Activated T-cell treated with anti-CD3 and anti-CD28 coated beads for 4 hours (primary cell): ENCODE results near the gene BAZ2B.

Experiments used
- DNase-seq: peaks from one replicate; pipeline ENCODE4 v3.0.0-alpha.2; 2020

BAZ2B gene

GRCh38 chr2:159521272-159521671, 95.1 kb downstream of the BAZ2B start:
- no peak for DNase-seq

DNA sequence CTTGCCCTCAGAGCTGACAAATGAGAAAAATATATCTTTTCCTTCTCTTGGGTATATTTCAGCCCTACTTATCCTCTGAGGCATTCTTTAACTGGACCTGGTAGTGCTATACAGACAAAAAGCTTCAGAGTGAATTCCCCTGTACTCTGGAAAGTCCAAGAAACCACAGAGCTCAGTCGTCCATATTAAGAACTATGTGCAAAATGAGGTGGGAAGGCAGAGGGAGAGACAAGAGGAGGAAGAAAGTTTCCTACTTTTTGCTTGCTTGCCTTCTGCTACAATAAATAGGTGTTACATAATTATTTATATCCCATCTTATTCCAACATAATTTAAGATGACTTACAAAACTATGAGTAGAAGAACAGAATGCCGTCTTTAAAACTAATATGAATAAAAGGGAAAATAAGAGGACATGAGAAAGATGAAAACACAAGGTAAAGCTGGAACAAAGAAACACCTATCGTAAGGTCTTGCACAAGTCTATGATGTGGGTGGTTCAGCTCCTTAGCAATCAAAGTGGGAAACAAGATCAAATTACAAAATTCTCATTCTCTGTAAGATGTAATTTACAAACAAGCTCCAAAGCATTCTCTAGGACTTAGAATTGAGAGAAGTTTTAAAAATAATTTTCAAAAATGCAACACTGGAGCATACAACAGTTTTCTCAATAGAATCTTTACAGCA, 97.9 kb downstream of the BAZ2B start:
- DNase-seq, result no peak

DNA sequence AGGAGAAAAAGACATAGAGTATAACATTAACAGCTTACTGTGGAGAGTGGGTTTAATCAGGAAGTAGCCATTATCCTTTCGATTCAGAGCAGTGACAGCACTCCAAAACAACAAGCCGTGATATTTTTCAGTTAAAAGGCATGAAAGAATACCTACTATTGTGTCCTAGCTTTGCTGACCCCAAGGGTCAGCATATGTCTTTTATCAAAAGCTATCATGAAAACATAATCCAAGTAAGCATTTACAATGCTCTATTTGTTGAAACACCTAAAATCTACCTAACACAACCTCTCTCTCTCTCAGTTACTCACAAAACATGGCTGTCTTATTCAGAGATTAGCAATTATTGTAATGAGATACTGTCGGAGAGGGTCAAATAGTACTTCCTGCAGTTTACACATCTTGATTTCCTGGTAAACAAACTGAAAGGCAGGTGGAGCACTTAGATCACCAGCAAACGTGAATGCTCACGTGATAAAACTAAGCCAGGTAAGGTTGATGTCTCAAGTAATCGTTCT, 100.0 kb downstream of the BAZ2B start:
- no peak for DNase-seq

GRCh38 chr2:159515441-159515840, 100.9 kb downstream of the BAZ2B start:
- no peak for DNase-seq

DNA sequence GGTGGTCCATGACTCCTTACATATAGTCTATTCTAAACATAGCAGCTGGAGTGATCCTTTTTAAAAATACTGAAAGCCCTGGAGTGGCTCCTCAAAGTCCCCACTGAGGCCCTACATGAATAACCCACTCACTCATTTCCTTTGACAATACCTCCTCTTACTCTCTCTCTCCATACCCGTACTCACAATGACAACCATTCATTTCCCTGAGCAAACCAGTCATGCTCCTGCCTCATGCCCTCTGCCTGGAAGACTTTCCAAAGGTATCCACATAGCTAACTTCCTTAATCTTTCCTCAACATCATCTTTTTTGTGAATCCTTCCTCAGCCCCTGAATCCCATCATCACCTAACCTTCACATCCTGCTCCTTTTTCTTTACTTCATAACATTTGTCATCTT, 102.6 kb downstream of the BAZ2B start:
- no peak for DNase-seq

- no peak for DNase-seq
Observed at GRCh38 chr2:159508140-159508539, 108.2 kb downstream of the BAZ2B start.

- no peak for DNase-seq
Observed at GRCh38 chr2:159506764-159507440, 109.4 kb downstream of the BAZ2B start.

DNA sequence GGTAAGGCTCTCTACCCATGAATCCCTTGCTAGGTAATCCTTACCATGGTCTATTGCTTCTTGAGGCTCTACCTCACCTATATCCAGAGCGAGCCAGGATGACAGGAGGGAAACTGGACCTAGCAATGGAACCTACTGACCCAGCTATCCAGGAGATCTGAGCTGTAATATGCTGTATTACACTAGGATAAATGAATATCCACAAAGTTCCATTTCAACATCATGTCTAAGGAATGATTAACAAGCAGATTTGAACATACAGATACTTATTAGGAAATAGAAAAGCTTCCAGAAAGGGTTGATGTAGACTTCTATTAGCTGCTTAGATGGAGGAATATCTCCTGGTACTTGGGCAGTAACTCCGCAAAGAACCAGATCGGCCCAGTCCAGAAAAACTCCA, 110.1 kb downstream of the BAZ2B start:
- DNase-seq, result no peak

DNA sequence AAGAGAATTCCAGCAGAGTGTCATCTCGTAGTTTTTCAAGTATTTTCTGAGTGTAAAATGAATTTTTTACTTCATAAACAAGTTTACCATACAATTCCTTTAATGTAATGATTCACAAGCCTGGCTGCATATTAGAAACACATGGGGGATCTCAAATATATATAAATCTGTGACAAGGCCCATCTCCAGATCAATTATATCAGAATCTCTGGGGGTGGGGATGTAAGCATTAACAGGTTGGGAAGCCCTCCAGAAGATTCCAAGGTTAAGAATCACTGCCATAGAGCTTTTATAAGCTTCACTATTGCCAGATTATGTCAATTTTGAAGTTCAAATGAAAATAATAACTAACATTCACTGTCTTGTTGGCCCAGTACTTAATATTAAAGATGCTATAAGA, 111.2 kb downstream of the BAZ2B start:
- DNase-seq, result no peak

- no peak for DNase-seq
Observed at GRCh38 chr2:159501743-159502142, 114.6 kb downstream of the BAZ2B start.

- no peak for DNase-seq
Observed at GRCh38 chr2:159497847-159498246, 118.5 kb downstream of the BAZ2B start.

DNA sequence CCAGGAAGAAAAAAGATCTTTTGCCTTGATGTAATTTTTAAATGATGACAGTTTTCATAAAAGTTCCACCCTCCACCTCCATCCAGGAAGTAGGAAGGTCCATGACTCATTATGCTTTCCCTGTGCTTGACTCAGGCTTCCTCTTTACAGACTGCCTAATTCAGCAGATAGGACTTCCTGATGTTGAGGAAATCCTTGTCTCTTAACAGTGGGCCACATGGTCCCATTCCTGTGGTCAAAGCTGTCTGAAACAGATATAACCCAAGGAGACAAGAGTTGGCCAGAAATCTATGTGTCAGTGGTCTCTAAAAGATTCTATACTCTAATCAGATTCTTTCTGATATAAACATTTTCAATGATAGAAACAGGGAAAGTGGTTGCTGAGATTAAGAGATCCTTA, 119.1 kb downstream of the BAZ2B start:
- no peak for DNase-seq

GRCh38 chr2:159489476-159489875, 126.9 kb downstream of the BAZ2B start:
- DNase-seq, result no peak

DNA sequence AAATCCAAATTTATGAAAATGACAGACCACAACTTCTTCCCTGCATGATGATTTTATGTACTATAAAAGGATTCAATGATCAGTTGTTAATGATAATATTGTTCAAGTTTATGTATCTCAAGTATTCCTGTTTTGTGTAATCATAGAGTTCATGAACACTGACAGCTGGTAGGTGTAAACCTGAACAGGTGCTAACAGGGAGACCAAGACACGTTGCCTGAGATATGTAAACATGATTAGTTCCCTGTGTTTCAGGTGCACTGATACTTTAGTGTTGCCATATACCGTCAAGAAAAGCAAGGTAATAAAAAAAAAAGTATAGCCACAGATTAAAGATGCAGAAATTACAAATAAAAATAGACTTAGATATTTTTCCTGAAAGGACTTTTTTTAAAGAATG, 131.8 kb downstream of the BAZ2B start:
- no peak for DNase-seq

DNA sequence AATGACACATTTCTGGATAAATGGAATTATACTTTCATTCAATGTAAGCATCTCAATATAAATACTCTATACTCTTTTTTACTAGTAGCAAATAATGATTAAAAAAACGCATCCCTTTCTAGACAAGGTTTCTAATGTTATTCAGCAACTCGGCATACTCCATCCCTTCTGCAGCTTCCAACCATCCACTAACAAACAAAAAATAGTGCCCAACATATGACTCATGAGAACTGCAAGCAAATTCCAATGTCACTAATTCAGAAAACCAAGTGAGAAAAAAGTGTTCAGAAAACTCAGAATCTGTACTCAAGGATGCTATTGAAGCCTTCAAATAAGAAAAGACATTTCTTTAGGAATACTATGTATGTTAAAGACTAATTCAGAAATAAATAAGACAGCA, 140.0 kb downstream of the BAZ2B start:
- DNase-seq, result no peak

GRCh38 chr2:159475793-159476192, 140.6 kb downstream of the BAZ2B start:
- DNase-seq, result no peak

DNA sequence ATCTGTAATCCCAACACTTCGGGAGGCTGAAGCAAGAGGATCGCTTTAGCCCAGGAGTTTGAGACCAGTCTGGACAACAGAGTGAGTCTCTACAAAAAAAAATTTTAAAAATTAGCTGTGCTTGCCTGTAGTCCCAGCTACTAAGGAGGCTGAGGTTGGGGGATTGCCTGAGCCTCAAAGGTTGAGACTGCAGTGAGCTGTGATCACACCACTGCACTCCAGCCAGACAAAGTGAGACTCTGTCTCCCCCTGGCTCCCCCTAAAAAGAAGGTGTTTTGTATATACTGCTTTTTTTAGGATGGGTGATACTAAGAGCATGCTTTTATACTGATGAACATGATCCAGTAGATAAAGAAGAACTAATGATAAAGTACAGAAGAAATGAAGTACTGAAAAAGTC, 145.0 kb downstream of the BAZ2B start:
- DNase-seq, result no peak

DNA sequence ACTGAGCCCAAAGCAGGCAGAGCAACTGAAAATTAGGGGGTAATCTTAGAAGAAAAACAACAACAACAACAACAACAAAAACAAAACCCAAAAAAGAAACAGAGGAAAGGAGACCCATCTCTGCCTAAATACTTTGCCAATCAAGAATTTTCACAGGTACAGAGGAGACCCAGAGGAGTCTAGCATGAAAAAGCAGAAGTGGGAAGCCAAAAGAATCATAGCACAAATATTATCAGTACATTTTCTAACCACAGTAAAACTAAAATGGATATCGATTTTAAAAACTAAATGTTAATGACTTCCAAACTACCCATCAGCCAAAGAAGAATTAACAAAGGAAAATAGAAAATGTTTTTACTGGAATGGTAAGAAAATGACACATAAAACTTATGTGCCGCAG, 148.1 kb downstream of the BAZ2B start:
- DNase-seq, result no peak

GRCh38 chr2:159462961-159463360, 153.4 kb downstream of the BAZ2B start:
- DNase-seq, result no peak

GRCh38 chr2:159462201-159462785, 154.1 kb downstream of the BAZ2B start:
- no peak for DNase-seq

DNA sequence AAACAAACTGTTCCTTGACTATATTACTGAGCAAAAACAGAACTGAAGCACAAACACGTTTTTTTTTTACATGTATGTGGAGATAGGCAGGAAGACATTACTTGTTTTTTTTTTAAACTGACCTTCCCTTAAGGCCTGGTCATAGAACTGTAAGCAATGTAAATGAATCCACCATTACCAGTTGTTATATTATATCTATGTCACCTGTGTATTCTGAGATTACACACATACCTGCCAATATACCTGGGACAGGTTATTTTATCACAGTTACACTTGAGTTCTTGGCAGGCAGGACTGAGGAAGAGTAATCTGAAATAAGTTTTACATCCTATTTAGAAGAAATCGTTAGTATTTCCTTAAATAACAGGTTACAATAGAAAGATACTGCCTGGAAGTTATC, 155.3 kb downstream of the BAZ2B start:
- DNase-seq, result no peak

DNA sequence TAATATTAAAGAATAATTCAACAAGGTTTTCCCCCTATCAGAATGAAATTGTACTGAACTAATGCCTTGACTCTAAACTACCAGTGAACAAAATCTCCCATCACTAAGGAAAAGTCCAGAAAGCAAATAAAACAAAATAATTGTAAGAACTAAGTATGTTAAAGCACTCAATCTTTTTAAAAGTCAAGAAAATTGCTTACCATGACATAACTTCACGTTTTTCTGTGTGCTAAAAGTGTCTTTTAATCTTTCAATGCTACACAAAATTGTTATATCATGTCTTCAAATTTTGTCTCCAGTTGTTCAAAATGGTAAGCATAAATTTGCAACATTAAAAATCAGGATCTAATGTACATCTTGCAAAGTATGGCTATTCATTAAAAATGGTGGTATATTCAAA, 156.1 kb downstream of the BAZ2B start:
- DNase-seq, result no peak

GRCh38 chr2:159459279-159459678, 157.1 kb downstream of the BAZ2B start:
- DNase-seq, result no peak

GRCh38 chr2:159457589-159457988, 158.8 kb downstream of the BAZ2B start:
- no peak for DNase-seq
